ENCODE measurements around the gene OR8B8. TPM values are rescaled to one million over a fixed set of nuclear protein-coding genes. Genes with fewer than 3 reads are reported as not detected.

OR8B8 gene, protein sequence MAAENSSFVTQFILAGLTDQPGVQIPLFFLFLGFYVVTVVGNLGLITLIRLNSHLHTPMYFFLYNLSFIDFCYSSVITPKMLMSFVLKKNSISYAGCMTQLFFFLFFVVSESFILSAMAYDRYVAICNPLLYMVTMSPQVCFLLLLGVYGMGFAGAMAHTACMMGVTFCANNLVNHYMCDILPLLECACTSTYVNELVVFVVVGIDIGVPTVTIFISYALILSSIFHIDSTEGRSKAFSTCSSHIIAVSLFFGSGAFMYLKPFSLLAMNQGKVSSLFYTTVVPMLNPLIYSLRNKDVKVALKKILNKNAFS
- total RNA-seq = not detected

DNA sequence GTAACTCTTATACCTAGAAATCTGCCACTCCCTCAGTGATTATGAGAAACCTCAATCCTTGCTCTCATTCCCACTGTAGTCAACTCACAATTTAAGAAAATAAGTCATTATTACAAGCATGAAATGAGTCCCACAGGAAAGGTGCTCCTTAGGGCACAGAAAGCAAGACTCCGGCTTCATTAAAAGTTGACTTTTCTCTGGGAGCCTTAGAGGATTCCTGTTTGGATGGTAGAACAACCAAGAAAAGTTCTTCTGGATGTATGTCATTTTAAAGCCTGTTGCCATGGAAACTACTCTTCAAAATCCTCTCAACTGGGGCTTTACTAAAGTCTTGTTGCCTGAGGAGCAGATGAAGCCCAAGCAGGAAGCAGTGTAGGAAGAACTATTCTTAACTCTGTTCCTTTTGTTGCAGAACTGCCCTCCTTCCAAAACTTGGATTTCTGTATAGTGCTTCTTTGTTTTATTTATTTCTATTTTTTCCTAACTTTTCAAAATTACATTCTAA lies at the start of gene OR8B8:
Gene OR8B8, minus strand, starts transcription at position 51 of the 505 bp plus-strand sequence. CDS start 4,611 bp downstream, outside the sequence.
- no peaks in the 10 kb centered on the region for H3K36me3 ChIP-seq (replicated peaks in 1 of 2; ENCODE audit: insufficient read depth in 1 of 2, low read depth in 2 of 2)
- TF ChIP-seq, protein P1, sequence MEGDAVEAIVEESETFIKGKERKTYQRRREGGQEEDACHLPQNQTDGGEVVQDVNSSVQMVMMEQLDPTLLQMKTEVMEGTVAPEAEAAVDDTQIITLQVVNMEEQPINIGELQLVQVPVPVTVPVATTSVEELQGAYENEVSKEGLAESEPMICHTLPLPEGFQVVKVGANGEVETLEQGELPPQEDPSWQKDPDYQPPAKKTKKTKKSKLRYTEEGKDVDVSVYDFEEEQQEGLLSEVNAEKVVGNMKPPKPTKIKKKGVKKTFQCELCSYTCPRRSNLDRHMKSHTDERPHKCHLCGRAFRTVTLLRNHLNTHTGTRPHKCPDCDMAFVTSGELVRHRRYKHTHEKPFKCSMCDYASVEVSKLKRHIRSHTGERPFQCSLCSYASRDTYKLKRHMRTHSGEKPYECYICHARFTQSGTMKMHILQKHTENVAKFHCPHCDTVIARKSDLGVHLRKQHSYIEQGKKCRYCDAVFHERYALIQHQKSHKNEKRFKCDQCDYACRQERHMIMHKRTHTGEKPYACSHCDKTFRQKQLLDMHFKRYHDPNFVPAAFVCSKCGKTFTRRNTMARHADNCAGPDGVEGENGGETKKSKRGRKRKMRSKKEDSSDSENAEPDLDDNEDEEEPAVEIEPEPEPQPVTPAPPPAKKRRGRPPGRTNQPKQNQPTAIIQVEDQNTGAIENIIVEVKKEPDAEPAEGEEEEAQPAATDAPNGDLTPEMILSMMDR (IDR thresholded peaks at IDR 0.05) = no peak
- no peak for TF ChIP-seq POLR2A (IDR thresholded peaks at IDR 0.05)
- H3K27me3 ChIP-seq = no peaks in the 10 kb centered on the region
- H3K4me3 ChIP-seq = no peak within 1 kb of the TSS
- 91 to 100% methylated on average over 1 of the region's 1 CpG for WGBS, 2 donors
- no peaks in the 10 kb centered on the region for H3K9me3 ChIP-seq
- DNase-seq = no peak
- no peak within 1 kb of the TSS for H3K27ac ChIP-seq
- ATAC-seq = no peak
- H3K4me1 ChIP-seq = no peaks in the 10 kb centered on the region
- intact Hi-C loops (cut with DNase I) = no loop called here

GRCh38 chr11:124493016-124493655 lies 47.6 kb upstream of the OR8B8 start:
- H3K27ac ChIP-seq = no peak overlapping the region
- H3K4me3 ChIP-seq = no peak overlapping the region
- H3K36me3 ChIP-seq (replicated peaks in 1 of 2; ENCODE audit: insufficient read depth in 1 of 2, low read depth in 2 of 2) = no peaks in the 10 kb centered on the region
- no peaks in the 10 kb centered on the region for H3K9me3 ChIP-seq
- TF ChIP-seq POLR2A (IDR thresholded peaks at IDR 0.05) = no peak
- TF ChIP-seq, protein P1 (IDR thresholded peaks at IDR 0.05) = no peak
- H3K27me3 ChIP-seq = no peaks in the 10 kb centered on the region
- no peak for ATAC-seq
- intact Hi-C loops (cut with DNase I) = no loop called here
- 76 to 79% methylated on average over 4 of the region's 4 CpGs for WGBS, 2 donors
- no peaks in the 10 kb centered on the region for H3K4me1 ChIP-seq
- no peak for DNase-seq

GRCh38 chr11:124483422-124483821 lies 37.9 kb upstream of the OR8B8 start:
- H3K4me3 ChIP-seq = no peak overlapping the region
- no peak for DNase-seq
- no peaks in the 10 kb centered on the region for H3K4me1 ChIP-seq
- TF ChIP-seq POLR2A (IDR thresholded peaks at IDR 0.05) = no peak
- TF ChIP-seq, protein P1 (IDR thresholded peaks at IDR 0.05) = no peak
- WGBS, 2 donors = 45 to 56% methylated on average over 3 to 4 of the region's 4 CpGs
- no peaks in the 10 kb centered on the region for H3K36me3 ChIP-seq (replicated peaks in 1 of 2; ENCODE audit: insufficient read depth in 1 of 2, low read depth in 2 of 2)
- no peak overlapping the region for H3K27ac ChIP-seq
- intact Hi-C loops (cut with DNase I) = no loop called here
- H3K9me3 ChIP-seq = no peaks in the 10 kb centered on the region
- no peaks in the 10 kb centered on the region for H3K27me3 ChIP-seq
- ATAC-seq = no peak

DNA sequence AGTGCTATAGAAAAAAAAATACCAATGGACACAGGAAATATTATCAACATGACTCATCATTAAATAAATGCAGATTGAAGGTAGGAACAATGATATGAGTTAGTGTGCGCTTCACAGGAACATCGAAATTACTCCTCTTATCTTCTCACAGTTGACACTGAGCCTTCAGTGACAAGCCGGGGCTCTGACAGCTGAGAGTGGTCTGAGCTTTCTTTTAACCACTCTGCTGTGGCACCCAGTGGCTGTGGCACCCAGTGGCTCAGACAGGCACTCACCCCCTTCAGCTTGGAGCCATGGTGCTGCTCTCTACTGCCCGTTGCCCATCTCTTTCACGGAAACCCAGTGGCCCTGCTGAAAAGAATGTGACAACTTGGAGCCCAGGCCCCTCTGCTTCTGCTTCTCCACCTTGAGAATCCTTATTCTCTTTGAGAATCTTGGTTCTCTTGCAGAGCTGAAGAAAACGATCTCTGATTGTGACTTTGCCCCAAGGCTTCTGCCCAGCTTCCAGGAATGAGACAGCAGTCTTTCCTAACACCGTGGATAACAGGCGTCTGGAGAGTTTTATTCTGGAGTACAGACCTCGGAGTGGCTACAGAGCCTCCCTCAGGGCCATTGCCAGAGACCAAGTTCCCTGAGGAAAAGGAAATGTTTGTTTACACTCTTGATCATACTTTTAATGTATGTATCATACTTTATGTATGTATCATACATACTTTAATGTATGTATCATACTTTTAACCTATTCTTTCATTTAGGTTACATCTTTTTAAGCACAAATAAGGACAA lies 37.1 kb upstream of the OR8B8 start:
- TF ChIP-seq, protein P1 (IDR thresholded peaks at IDR 0.05) = no peak
- TF ChIP-seq POLR2A (IDR thresholded peaks at IDR 0.05) = no peak
- ATAC-seq = no peak
- Histone ChIP-seq H3K27ac (no peak overlapping the region), H3K36me3 (replicated peaks in 1 of 2; ENCODE audit: insufficient read depth in 1 of 2, low read depth in 2 of 2) (no peaks in the 10 kb centered on the region), H3K4me3 (no peak overlapping the region), H3K9me3 (no peaks in the 10 kb centered on the region), H3K27me3 (no peaks in the 10 kb centered on the region), H3K4me1 (no peaks in the 10 kb centered on the region)
- intact Hi-C loops (cut with DNase I) = no loop called here
- DNase-seq = no peak
- 52 to 58% methylated on average over 9 of the region's 9 CpGs for WGBS, 2 donors

Data from body of pancreas (tissue), 4 donors.